ENCODE results near the gene CYBA. TPM values are rescaled to one million over a fixed set of nuclear protein-coding genes. Genes with fewer than 3 reads are reported as not detected.

CYBA gene
- total and polyA plus RNA-seq, 9 of the 15 experiments (the other 6 are each of a cell fraction or from before 2014, with no cell fraction given), result 0.34 to 683 (median 93.0) TPM

DNA sequence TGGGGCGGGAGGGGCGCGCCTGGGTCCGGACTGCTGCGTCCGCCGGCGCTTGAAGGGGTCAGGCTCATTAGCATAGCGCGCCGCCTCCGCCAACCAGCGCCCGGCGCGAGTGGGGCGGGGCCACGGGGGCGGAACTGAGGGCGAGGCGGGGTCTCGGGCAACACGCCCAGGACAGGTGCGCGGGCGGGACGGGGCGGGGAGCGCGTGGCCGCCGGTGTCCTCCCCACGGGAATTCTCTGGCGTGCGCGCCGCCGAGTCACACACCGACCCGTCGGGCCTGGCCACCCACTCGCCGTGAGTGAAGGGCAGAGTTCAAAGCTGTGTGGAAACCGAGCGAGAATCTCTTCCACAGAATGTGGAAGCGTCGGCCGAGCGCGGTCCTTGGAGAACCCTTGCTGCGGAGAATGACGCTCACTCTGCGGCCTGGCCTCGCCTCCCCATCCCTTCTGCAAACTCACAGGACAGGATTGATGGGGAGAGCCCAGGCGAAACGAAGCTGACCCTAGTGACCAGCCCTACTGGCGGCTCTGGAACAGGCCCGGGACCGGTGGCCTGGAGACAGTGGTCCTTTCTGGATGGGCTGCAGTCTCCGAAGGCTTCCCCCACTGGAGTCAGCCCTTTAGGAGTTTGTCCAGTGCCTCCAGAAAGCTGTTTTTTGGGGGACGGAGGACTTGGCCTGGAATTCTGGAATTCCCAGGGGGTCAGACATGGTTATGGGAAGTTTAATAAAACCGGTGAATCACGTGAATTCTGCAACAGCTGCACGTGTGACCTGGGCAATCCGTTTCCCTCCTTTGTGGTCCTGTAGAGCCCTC, 35.8 kb upstream of the CYBA start, which contains the start of gene SNAI3:
SNAI3 (minus strand) TSS at position 69 of the 815 bp plus-strand sequence. CDS start 101 bp downstream, outside the sequence.
- FAIRE-seq (peak; percentile 76), ATAC-seq (peak; percentile 94), DNase-seq (ENCODE audit: extremely low read depth in 1 of 4, low spot score in 3 of 4) (peak; percentile 97 to 98 (median 98))
- intact Hi-C loops (cut with micrococcal nuclease) (loop anchor here (2.0 to 5.0 kb wide), 3 partner anchors 24 to 86 kb away; partner anchors contain the start of gene MVD), in situ Hi-C loops (cut with MboI) (no loop called here)
- peak within 1 kb of the TSS; percentile 88 for H2AFZ ChIP-seq (ENCODE audit: low read depth, low read length)
- H3K4me1 ChIP-seq (replicated peaks in 1 of 2; ENCODE audit: control insufficient read depth in 2 of 2, insufficient read depth in 2 of 2, low read length in 2 of 2), result peaks cover 38 to 75% of the 10 kb centered on the region in 2 experiments
- POLR2A ChIA-PET, result interaction anchor here (0.6 to 2.1 kb wide), 11 partner anchors 17 to 141 kb away, joined by 3 to 9 read pairs (median 5); partner anchors contain the start of genes MVD and ZC3H18
- peak within 1 kb of the TSS; percentile 44; the same call in 2 of the 3 replicates for H3K27ac ChIP-seq (ENCODE audit: extremely low read depth, low read depth, low read length)
- TSS peak; percentile 99 for BruUV-seq (replicated peaks)
- 8% methylated on average over 26 of the region's 65 CpGs for WGBS (ENCODE audit: insufficient coverage, low coverage, missing lambda C conversion rate)
- no peaks in the 10 kb centered on the region for H3K36me3 ChIP-seq (ENCODE audit: control insufficient read depth, insufficient read depth, low read length)
- peak within 1 kb of the TSS; percentile 75 for H3K4me2 ChIP-seq (ENCODE audit: insufficient read depth, low read length)
- peak within 1 kb of the TSS; percentile 44 to 90; a peak in 3 of 4 replicates for H3K9ac ChIP-seq (ENCODE audit: insufficient read depth in 1 of 2, low read depth in 2 of 2, low read length in 2 of 2)
- CTCF ChIA-PET (ENCODE audit: low intra/inter-chr PET ratio), result no interaction called here
- H3K9me3 ChIP-seq (replicated peaks; ENCODE audit: control insufficient read depth, insufficient read depth, low read depth, low read length), result no peaks in the 10 kb centered on the region
- no peaks in the 10 kb centered on the region; the same call in 2 of the 3 replicates for H3K79me2 ChIP-seq (ENCODE audit: control insufficient read depth, insufficient read depth, low read length)
- H4K20me1 ChIP-seq (replicated peaks; ENCODE audit: control insufficient read depth, insufficient read depth, low read length), result no peaks in the 10 kb centered on the region; the same call in 1 of the 2 replicates
- no peaks in the 10 kb centered on the region for H3K9me1 ChIP-seq (ENCODE audit: control insufficient read depth, insufficient read depth, low read length)
- peak within 1 kb of the TSS; percentile 60 for H3K4me3 ChIP-seq
- H3K27me3 ChIP-seq (ENCODE audit: control insufficient read depth in 2 of 2, insufficient read depth in 2 of 2, low read length in 2 of 2), result no peaks in the 10 kb centered on the region
- TF ChIP-seq POLR2G (IDR thresholded peaks at IDR 0.05; ENCODE audit: low read depth, low read length) (peak; percentile 73; the same call in 1 of the 2 replicates), ZNF668 (CRISPR knock-in tag; IDR thresholded peaks at IDR 0.05) (0 out of 2 replicates have a peak, but pooled peaks have one; percentile 60), MYC (IDR thresholded peaks at IDR 0.05; ENCODE audit: low read depth, low read length) (peak; percentile 63; the same call in 1 of the 2 replicates), MYC (CRISPR knock-in tag; IDR thresholded peaks at IDR 0.05; ENCODE audit: borderline replicate concordance, low read depth) (no peak), SPI1 (IDR thresholded peaks at IDR 0.05; ENCODE audit: borderline replicate concordance, low read depth, low read length) (0 out of 2 replicates have a peak, but pooled peaks have one; percentile 11), NFYB (IDR thresholded peaks at IDR 0.05; ENCODE audit: extremely low read depth, insufficient read length) (peak; percentile 45), RUNX1 (IDR thresholded peaks at IDR 0.05; ENCODE audit: low read depth) (peak; percentile 8; the same call in 1 of the 2 replicates), KDM2B (CRISPR knock-in tag; IDR thresholded peaks at IDR 0.05) (peak; percentile 10; the same call in 1 of the 2 replicates), RB1 (IDR thresholded peaks at IDR 0.05; ENCODE audit: low read depth) (peak; percentile 43; the same call in 1 of the 2 replicates), GATAD2B (IDR thresholded peaks at IDR 0.05; ENCODE audit: borderline replicate concordance) (no peak), PHF20 (IDR thresholded peaks at IDR 0.05; ENCODE audit: partially characterized antibody) (peak; percentile 3), TRIM24 (IDR thresholded peaks at IDR 0.05) (0 out of 4 replicates have a peak, but pooled peaks of 1 of the 2 experiments have one; percentile 21)
- TF ChIP-seq, protein P1, sequence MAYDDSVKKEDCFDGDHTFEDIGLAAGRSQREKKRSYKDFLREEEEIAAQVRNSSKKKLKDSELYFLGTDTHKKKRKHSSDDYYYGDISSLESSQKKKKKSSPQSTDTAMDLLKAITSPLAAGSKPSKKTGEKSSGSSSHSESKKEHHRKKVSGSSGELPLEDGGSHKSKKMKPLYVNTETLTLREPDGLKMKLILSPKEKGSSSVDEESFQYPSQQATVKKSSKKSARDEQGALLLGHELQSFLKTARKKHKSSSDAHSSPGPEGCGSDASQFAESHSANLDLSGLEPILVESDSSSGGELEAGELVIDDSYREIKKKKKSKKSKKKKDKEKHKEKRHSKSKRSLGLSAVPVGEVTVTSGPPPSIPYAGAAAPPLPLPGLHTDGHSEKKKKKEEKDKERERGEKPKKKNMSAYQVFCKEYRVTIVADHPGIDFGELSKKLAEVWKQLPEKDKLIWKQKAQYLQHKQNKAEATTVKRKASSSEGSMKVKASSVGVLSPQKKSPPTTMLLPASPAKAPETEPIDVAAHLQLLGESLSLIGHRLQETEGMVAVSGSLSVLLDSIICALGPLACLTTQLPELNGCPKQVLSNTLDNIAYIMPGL (CRISPR knock-in tag; IDR thresholded peaks at IDR 0.05), result 0 out of 2 replicates have a peak, but pooled peaks have one; percentile 29
- TF ChIP-seq, protein P2, sequence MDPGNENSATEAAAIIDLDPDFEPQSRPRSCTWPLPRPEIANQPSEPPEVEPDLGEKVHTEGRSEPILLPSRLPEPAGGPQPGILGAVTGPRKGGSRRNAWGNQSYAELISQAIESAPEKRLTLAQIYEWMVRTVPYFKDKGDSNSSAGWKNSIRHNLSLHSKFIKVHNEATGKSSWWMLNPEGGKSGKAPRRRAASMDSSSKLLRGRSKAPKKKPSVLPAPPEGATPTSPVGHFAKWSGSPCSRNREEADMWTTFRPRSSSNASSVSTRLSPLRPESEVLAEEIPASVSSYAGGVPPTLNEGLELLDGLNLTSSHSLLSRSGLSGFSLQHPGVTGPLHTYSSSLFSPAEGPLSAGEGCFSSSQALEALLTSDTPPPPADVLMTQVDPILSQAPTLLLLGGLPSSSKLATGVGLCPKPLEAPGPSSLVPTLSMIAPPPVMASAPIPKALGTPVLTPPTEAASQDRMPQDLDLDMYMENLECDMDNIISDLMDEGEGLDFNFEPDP (CRISPR knock-in tag; IDR thresholded peaks at IDR 0.05), result 0 out of 2 replicates have a peak, but pooled peaks have one; percentile 45
- TF ChIP-seq, protein P3, sequence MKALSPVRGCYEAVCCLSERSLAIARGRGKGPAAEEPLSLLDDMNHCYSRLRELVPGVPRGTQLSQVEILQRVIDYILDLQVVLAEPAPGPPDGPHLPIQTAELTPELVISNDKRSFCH (CRISPR knock-in tag; IDR thresholded peaks at IDR 0.05), result no peak
- TF ChIP-seq, protein P3 (tag; IDR thresholded peaks at IDR 0.05), result 0 out of 2 replicates have a peak, but pooled peaks have one; percentile 22
- TF ChIP-seq, protein P4, sequence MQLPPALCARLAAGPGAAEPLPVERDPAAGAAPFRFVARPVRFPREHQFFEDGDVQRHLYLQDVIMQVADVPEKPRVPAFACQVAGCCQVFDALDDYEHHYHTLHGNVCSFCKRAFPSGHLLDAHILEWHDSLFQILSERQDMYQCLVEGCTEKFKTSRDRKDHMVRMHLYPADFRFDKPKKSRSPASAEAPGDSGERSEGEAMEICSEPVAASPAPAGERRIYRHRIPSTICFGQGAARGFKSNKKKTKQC (CRISPR knock-in tag; IDR thresholded peaks at IDR 0.05), result peak; percentile 19; the same call in 1 of the 2 replicates
